HG02759 (cell line): ENCODE measurements around the gene NMT1.
A peak's percentile ranks its signal among the peaks of the same experiment; 100 is the strongest.

Experiments used
- ATAC-seq: cut with Tn5 transposase; IDR thresholded peaks from one replicate; pipeline ENCODE4 v1.9.1; 2021; ENCODE audit warnings: mild to moderate bottlenecking, moderate library complexity; ENCODE audit not compliant: unreplicated experiment

The NMT1 gene

GRCh38 chr17:45132572-45133463 is 71.7 kb downstream of the NMT1 start:
- peak; percentile 34 for ATAC-seq

DNA sequence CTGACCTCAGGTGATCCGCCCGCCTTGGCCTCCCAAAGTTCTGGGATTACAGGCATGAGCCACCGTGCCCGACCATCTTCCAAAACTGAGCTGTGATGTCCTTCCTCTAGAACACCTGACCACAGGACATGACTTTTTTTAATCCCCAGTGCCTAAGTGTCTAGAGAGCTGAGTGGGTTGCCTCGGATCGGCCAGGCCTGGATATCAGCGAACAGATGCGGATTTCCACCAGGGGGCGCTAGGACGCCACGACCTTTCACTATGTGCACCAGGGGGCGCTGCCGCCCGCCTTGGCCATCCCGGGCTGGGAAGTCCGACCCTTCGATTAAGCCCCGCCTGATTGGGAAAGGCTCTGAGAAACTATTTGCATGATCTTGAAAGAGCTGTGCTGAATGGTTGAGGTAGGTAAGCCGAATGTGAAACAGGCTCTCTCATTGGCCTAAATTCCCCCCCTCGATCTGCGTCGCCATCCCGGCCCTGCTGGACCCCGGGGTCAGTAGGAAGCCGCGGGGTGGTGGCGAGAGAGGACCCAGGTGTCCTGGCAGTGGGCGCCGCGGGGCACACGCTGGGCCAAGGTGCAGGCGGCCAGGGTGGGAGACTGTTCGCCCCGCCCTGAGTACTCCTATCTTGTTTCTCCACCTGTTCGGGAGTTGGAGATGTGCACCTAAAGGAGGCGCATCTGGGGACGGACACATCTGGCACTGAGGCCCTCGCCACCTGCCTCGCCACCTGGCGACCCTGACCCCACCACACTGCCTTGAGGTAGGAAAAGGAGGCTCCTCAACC is 74.3 kb downstream of the NMT1 start, which contains the start of gene ACBD4:
Gene ACBD4 (plus strand): TSS at position 496 of the 786 bp plus-strand sequence. CDS start 458 bp downstream, outside the sequence.
- ATAC-seq, result peak; percentile 73

DNA sequence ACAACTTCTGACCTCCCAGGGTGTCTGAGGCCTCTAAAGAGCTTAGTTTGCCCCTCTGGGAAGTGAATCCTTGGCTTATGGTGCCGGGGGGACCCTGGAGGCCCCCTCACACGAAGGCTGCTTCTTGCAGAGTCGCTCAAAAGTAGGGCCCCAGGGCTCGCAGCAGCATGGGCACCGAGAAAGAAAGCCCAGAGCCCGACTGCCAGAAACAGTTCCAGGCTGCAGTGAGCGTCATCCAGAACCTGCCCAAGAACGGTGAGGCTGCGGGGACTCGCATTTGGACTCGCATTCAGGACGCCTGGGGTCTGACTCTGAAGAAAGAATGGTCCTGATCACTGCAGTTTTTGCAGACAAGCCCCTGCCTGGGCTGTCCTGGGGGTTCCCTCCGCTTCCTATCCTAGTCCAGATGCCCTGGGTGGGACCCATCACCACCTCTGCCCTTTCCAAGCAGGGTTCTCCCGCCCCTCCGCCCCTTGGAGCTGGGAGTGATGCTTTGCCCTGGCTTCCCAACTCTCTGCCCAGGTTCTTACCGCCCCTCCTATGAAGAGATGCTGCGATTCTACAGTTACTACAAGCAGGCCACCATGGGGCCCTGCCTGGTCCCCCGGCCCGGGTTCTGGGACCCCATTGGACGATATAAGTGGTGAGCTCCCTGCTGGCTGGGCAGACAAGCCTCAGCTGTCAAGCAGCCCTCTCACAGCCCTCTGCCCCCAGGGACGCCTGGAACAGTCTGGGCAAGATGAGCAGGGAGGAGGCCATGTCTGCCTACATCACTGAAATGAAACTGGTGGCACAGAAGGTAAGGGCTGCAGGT is 75.1 kb downstream of the NMT1 start:
- no peak for ATAC-seq

DNA sequence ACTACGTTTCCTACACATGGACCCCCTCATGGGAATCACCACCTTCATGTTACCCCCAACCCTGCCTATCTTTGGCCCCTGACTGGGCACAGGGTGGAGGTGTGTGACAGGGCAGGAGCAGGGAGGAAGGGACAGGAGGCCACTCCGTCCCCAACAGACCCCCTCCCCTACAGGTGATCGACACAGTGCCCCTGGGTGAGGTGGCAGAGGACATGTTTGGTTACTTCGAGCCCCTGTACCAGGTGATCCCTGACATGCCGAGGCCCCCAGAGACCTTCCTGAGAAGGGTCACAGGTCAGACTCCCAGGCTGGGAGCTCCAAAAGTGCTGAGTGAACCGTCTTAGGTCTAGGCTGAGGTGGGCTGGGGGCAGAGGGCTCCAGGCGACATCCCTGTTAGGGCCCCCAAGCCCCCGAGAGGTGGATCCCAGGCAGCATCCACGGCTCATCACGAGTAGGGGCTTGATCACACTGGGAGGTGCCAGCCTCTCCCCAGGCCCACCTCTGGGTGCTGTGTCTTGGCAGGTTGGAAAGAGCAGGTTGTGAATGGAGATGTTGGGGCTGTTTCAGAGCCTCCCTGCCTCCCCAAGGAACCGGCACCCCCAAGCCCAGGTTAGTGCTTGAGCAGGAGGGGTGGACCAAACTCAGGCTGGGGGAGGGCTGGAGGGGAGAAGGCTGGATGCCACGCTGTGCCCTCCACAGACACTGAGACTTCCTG is 75.9 kb downstream of the NMT1 start:
- no peak for ATAC-seq

DNA sequence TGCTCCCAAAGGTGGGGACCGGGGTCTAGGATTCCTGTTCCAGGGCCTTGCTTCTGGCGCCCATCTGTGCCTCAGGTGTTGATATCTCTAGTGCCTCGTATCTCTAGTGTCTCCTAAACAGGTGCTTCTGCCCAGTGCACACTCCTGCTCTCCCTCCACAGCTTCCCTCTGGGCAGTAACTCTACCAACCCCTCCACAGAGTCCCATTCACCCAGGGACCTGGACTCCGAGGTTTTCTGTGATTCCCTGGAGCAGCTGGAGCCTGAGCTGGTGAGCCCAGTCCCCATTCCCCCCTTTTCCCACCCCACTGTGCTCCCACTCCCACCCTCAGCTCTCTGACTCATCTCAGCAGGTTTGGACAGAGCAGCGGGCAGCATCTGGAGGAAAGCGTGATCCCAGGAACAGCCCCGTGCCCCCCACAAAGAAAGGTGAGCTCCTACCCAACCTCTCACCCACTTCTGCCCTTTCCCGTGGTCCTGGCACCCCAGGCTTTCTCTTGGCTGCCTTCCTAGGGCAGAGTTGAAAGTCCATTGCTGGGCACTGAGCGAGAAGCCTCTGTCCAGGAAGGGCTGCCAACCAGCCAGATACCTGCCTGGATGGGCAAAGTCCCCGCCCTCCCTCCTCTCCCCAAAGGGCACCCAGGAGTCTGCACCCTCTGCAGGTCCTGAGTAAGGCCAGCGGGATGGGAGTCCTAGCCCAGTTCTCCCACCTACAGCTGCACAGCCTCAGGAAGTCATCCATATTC is 76.6 kb downstream of the NMT1 start:
- ATAC-seq, result no peak

GRCh38 chr17:45138911-45139532 is 77.9 kb downstream of the NMT1 start:
- ATAC-seq, result no peak

DNA sequence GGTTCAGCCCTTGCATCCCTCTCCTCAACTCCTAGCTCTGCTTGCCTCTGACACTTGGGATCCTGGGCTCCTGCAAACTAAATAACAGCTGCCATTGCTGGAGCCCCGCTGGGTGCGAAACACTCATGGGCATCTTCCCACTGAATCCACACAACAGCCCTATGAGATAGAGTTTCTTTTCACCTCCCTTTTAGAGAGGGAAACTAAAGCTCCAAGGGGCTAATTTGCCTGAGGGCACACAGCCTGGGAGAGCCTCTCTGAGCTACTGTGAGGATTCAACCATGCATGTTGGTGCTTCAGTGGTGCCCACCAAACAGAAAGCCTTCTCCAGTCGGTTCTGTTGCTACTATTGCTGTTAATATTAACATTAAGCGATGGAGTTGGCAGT is 78.4 kb downstream of the NMT1 start:
- ATAC-seq, result no peak

DNA sequence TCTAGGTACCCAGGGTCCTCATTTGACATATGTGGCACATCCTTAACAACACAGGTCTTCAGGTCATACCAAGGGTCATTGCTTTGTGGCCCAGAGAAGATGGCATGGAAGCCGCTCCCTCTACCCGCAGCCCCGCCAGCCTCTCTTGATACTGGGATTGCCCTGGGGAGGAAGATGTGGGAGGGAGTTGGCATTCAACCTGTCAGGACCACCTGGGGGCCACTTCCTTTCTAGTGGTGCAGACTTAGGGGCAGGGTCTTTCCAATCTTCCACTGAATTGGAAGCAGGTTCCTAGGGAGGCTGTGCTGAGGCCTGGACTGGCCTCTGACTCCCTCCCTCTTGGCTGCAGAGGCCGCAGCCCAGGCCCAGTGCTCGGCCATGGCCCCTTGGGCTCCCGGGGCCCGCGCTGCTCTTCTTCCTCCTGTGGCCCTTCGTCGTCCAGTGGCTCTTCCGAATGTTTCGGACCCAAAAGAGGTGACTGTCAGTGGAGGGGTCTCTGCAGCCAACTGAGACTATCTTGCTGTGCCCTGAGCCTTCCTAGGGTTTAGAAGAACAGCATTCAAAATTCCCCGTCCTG is 82.1 kb downstream of the NMT1 start:
- ATAC-seq, result no peak

GRCh38 chr17:45143767-45144198 is 82.7 kb downstream of the NMT1 start:
- ATAC-seq, result no peak

DNA sequence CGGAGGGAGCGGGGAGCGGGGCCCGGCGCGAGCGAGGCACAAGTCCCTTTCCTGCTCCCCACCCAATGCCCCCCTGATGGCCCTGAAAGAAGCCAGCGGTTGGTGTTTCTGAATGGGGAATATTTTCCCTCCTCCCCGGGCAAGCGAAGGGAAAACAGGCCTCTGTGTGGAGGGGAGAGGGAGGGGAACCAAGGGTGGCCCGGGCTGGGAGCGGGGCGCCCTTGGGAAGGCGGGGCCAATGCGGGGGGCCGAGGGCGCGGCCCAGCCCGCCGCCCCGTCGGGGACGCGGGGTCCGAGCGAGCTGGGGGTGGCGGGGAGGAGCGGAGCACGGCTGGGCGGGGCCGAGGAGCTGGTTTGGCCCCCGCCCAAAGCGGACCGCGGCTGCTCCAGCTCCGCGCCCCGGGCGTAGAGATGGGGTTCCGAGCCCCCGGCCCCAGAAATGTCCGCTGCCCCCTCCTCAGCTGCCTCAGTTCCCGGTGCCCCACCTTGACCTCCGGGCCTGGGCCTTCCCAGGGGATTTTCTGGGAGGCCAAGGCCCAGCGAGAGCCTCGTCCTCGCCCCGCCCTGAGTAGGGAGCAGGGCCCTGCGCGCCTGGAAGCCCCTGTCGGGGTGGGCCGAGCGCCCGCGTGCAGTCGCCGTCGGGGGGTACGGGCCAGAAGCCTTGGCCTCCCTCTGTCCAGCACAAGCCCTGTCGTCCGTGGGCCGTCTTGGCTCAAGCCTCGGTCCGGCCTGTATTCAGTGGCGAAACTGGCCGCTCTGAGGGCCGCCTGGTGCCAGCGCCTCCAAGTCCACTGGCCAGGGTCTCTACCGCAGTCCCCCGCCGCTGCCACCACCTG is 83.3 kb downstream of the NMT1 start:
- ATAC-seq, result no peak

- no peak for ATAC-seq
Observed at GRCh38 chr17:45145035-45145389, 83.9 kb downstream of the NMT1 start.

- no peak for ATAC-seq
Observed at GRCh38 chr17:45146166-45146565, 85.0 kb downstream of the NMT1 start.

DNA sequence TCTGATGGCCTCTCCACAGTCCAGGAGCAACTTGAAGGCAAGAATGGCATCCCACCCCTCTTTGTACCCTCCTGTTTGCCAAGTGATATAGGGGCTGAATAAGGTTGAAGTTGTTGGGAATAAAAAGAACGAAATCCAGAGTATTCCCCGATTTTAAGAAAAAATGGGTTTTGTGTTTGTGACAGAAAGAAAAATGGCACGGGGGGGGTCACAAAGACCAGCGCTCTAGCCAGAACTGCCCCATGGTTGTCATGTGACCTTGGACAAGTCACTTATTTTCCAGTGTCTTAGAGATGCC is 85.4 kb downstream of the NMT1 start:
- no peak for ATAC-seq

DNA sequence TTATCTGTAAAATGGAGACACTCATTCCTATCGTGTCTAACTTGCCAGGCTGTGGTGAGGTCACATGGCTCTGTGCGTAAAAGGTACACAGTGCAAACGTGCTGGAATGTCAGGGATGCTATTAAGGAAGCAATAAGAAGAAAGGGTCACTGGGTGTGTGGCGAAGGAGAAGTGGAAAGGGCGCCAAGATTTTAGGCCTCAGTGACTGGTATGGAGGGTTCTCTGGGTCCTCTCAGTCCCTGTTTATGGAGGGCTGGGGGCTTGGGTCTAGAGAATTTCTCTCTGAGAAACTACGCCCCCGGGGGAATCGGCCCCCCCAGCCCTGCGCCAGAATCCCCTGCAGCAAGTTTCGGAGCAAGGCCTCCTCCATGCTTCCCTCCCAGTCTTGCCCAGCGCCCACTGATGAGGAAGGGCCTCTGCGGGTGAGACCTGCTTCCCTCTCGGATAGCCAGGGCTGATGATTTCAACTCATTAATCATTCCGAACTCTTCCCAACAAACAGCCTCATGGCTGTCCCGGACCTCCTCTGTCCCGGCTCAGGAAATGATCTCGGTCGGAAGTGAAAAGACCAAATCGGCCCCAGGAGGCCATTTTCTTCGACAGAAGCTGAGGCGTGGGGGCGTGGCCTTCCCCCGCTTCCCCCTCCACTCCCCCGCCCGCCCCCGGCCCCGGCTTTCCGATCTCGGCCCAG is 85.9 kb downstream of the NMT1 start:
- no peak for ATAC-seq

DNA sequence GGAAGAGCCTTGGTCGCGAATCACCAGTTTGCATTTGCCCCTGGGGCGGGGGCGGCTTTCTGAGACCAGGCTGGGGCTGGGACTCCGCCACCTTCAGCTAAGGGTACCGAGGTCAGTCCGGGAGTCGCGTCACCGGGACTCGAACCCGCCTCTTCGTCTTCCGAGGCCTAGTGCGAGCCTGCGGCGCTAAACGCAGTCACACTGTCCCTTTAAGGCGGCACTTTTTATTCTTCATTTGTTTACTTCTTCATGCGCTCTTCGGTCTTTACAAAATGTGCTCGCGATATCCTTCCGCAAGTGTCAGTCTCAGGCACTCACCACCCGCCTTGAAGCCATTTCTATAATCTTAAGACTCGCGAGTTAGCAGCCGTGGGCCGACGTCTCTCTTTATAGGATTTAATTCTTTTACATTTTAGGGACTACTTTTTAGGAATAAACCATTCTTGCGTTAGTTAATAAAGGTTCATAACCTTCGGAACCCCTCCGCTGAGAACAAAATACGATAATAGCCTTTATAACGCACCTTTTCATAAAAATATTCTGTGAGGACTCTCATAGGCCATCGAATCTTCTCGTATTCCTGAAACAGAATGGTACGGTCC is 86.6 kb downstream of the NMT1 start:
- ATAC-seq, result no peak

GRCh38 chr17:45148183-45149036 is 87.3 kb downstream of the NMT1 start, which contains the start of gene HEXIM1:
TSS of gene HEXIM1 (plus strand) at chr17:45148475. CDS start at chr17:45149191, 716 bp downstream.
- ATAC-seq, result peak; percentile 76
